Pancreas (tissue), 10 donors: ENCODE results near the gene NPTX1. TPM values are rescaled to one million over a fixed set of nuclear protein-coding genes. Genes with fewer than 3 reads are reported as not detected.

ENCODE experiments used
- ATAC-seq, 4 donors: fragments of 200-7000 bp; cut with Tn5 transposase; one replicate each; pipeline versions ENCODE4 v1.8.0 to v1.9.1; 2020; ENCODE audit warnings: mild to moderate bottlenecking in 4 of 4, moderate library complexity in 4 of 4
- DNase-seq, 6 donors: peaks; one replicate each; pipeline ENCODE4 v3.0.0-alpha.2; 2020
- FAIRE-seq: peaks from 2 replicates; lab custom pipeline; 2012; peaks lifted over from hg19 to GRCh38; lab: Jason Lieb, UNC
- H3K27ac ChIP-seq, 4 donors: fragments of 200-600 bp; sonication (generic); 1 replicate in 3 of 4; 2 replicates in 1 of 4; pipeline versions ENCODE4 v1.5.0 to v1.8.0; 2020
- H3K27me3 ChIP-seq, 4 donors: fragments of 200-600 bp; one replicate each; pipeline ENCODE4 v1.8.0; 2021
- H3K36me3 ChIP-seq, 3 donors: fragments of 200-600 bp; sonication (generic) in 1 of 3; one replicate each; pipeline versions ENCODE4 v1.5.0 to v1.8.0; 2020 to 2021
- H3K4me1 ChIP-seq, 3 donors: fragments of 200-600 bp; one replicate each; pipeline ENCODE4 v1.8.0; 2021
- H3K4me3 ChIP-seq, 4 donors: fragments of 200-600 bp; sonication (generic) in 2 of 4; one replicate each; pipeline versions ENCODE4 v1.5.0 to v1.8.0; 2020 to 2021
- H3K9me3 ChIP-seq, 4 donors: fragments of 200-600 bp; one replicate each; pipeline ENCODE4 v1.8.0; 2021
- WGBS, 2 donors: extraction: QIAGEN DNeasy Blood & Tissue Kit; methylation state at CpG; one replicate each; pipeline ENCODE4 v1.1.7; 2013; 5-methylcytosine and 5-hydroxymethylcytosine counted together
- intact Hi-C, 3 donors: fragments of 100-400 bp; cut with DNase I; formaldehyde crosslinking; loops; one replicate each; pipeline versions ENCODE4 v1.11.1 to v1.14.2; 2022
- polyA plus RNA-seq, 2 donors: library from polyadenylated mRNA; stranded (reverse); fragments of 200-250 nt; gene quantifications; one replicate each; pipeline ENCODE4 v1.2.3, GENCODE V29; 2013
- total RNA-seq, 6 donors: library from RNA; stranded (reverse); fragmentation: NEBNext Ultra II Directional in 4 of 6; extraction: Animal tissue kit (Norgen Biotek cat#: 25700) in 4 of 6; gene quantifications; one replicate each; pipeline versions ENCODE4 v1.2.1 to v1.2.4, GENCODE V29; 2021 to 2023
- TF ChIP-seq, protein P1 (sequence below), 4 donors: fragments of 200-600 bp; sonication (generic) in 3 of 4; IDR thresholded peaks; one replicate each; pipeline versions ENCODE4 v1.5.0 to v1.8.0; 2021; ENCODE audit warnings: antibody characterized with exemption in 4 of 4
- donor health status: healthy with polysubstance abuse.
- donor health status: DM: no; HTN: no; CAD: no; lungs with moderate emphysema.
- donor health status: DM: no; HTN: no; CAD: no.
- donor health status: control.
- donor health status: control.
- donor health status: Bipolar disorder and iron deficiency.
- donor health status: DM: yes; HTN: yes; CAD: no.
- donor health status: DM: no; HTN: no; CAD: no.
- donor health status: DM: no; HTN: no; CAD: no.
- donor health status: DM: yes; HTN: yes; CAD: no.

Gene NPTX1
- total and polyA plus RNA-seq, 8 donors: 0.04 to 1.1 (median 0.19) TPM; not detected in 1

- ATAC-seq: peak in 1 of 4 donors; percentile 22
- no peak for DNase-seq
- no peak for FAIRE-seq
Measured at GRCh38 chr17:80504686-80505413, 28.4 kb upstream of the NPTX1 start.

GRCh38 chr17:80503921-80504320, 27.5 kb upstream of the NPTX1 start:
- TF ChIP-seq, protein P1, sequence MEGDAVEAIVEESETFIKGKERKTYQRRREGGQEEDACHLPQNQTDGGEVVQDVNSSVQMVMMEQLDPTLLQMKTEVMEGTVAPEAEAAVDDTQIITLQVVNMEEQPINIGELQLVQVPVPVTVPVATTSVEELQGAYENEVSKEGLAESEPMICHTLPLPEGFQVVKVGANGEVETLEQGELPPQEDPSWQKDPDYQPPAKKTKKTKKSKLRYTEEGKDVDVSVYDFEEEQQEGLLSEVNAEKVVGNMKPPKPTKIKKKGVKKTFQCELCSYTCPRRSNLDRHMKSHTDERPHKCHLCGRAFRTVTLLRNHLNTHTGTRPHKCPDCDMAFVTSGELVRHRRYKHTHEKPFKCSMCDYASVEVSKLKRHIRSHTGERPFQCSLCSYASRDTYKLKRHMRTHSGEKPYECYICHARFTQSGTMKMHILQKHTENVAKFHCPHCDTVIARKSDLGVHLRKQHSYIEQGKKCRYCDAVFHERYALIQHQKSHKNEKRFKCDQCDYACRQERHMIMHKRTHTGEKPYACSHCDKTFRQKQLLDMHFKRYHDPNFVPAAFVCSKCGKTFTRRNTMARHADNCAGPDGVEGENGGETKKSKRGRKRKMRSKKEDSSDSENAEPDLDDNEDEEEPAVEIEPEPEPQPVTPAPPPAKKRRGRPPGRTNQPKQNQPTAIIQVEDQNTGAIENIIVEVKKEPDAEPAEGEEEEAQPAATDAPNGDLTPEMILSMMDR (IDR thresholded peaks at IDR 0.05): no peak
- Histone ChIP-seq H3K27me3 (no peaks in the 10 kb centered on the region), H3K4me1 (no peaks in the 10 kb centered on the region), H3K9me3 (no peaks in the 10 kb centered on the region), H3K27ac (no peak overlapping the region), H3K4me3 (no peak overlapping the region), H3K36me3 (no peaks in the 10 kb centered on the region)
- FAIRE-seq (no peak), ATAC-seq (no peak), DNase-seq (no peak)
- intact Hi-C loops: no loop called here

More at GRCh38 chr17:80504686-80505413, 28.4 kb upstream of the NPTX1 start:
- Histone ChIP-seq H3K4me3 (no peak overlapping the region), H3K27me3 (no peaks in the 10 kb centered on the region), H3K9me3 (no peaks in the 10 kb centered on the region), H3K27ac (no peak overlapping the region), H3K36me3 (no peaks in the 10 kb centered on the region), H3K4me1 (no peaks in the 10 kb centered on the region)
- TF ChIP-seq, protein P1 (IDR thresholded peaks at IDR 0.05): no peak
- intact Hi-C loops: no loop called here
- 16 to 28% methylated on average over 8 of the region's 8 CpGs for WGBS, 2 donors

DNA sequence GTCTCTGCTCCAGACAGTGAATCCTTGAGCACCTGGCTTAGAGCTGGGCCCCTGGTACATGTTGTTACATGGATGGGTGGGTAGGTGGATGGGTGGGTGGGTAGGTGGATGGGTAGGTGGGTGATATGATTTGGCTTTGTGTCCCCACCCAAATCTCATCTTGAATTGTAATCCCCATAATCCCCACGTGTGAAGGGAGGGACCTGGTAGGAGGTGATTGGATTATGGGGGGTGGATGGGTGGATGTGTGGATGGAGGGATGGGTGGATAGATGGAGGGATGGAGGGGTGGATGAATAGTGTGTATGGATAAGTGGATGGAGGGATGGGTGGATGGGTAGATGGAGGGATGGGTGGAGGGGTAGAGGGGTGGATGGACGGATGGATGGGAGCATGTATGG, 26.6 kb upstream of the NPTX1 start:
- no peak for ATAC-seq

GRCh38 chr17:80502578-80502877, 26.1 kb upstream of the NPTX1 start:
- Histone ChIP-seq H3K27me3 (no peaks in the 10 kb centered on the region), H3K4me3 (no peak overlapping the region), H3K36me3 (no peaks in the 10 kb centered on the region), H3K4me1 (no peaks in the 10 kb centered on the region), H3K9me3 (no peaks in the 10 kb centered on the region), H3K27ac (no peak overlapping the region)
- DNase-seq (no peak), ATAC-seq (no peak), FAIRE-seq (no peak)
- 74 to 82% methylated on average over 5 of the region's 5 CpGs for WGBS, 2 donors
- intact Hi-C loops: no loop called here
- TF ChIP-seq, protein P1 (IDR thresholded peaks at IDR 0.05): no peak

More for the DNA sequence above, 26.6 kb upstream of the NPTX1 start:
- Histone ChIP-seq H3K4me1 (no peaks in the 10 kb centered on the region), H3K4me3 (no peak overlapping the region), H3K9me3 (no peaks in the 10 kb centered on the region), H3K27me3 (no peaks in the 10 kb centered on the region), H3K36me3 (no peaks in the 10 kb centered on the region), H3K27ac (no peak overlapping the region)
- TF ChIP-seq, protein P1 (IDR thresholded peaks at IDR 0.05): no peak
- WGBS, 2 donors: 46 to 48% methylated on average over 2 of the region's 2 CpGs
- no peak for FAIRE-seq
- intact Hi-C loops: no loop called here
- no peak for DNase-seq
